GM12878 (cell line): ENCODE data around the gene CDC37L1.

Experiments
- BACH1 ChIP-seq: fragments of 450-650 bp; IDR thresholded peaks from 2 replicates; pipeline ENCODE4 v1.6.1; 2017; ENCODE audit warnings: mild to moderate bottlenecking, borderline replicate concordance
- CTCF ChIP-seq, 3 experiments: IDR thresholded peaks in 2 of 3; conservative IDR thresholded peaks in 1 of 3; 2 replicates each; pipeline ENCODE4 v1.5.1; 2011; ENCODE audit warnings: low read depth in 3 of 3, low read length in 3 of 3, mild to moderate bottlenecking in 3 of 3, control low read depth in 2 of 3, moderate library complexity in 2 of 3, inconsistent platforms in 1 of 3, mixed read lengths in 1 of 3; ENCODE audit not compliant: control insufficient read depth in 2 of 3, insufficient read depth in 1 of 3; ENCODE audit errors: extremely low read depth in 1 of 3
- EED ChIP-seq: sonication (generic); IDR thresholded peaks from 2 replicates; pipeline ENCODE4 v1.6.1; 2016; ENCODE audit warnings: antibody characterized with exemption, low read depth
- JUNB ChIP-seq: IDR thresholded peaks from 2 replicates; pipeline ENCODE4 v1.6.1; 2016; ENCODE audit warnings: antibody characterized with exemption, mild to moderate bottlenecking
- NFXL1 ChIP-seq: fragments of 450-650 bp; IDR thresholded peaks from 2 replicates; pipeline ENCODE4 v1.6.1; 2017; ENCODE audit warnings: antibody characterized with exemption, mild to moderate bottlenecking, borderline replicate concordance
- PKNOX1 ChIP-seq: fragments of 450-650 bp; IDR thresholded peaks from 2 replicates; pipeline ENCODE4 v1.6.1; 2016; ENCODE audit warnings: mild to moderate bottlenecking
- POLR2A ChIP-seq: IDR thresholded peaks from 2 replicates; pipeline ENCODE4 v1.6.1; 2011; ENCODE audit warnings: low read depth, mild to moderate bottlenecking, low read length
- POU2F2 ChIP-seq: IDR thresholded peaks from 3 replicates; pipeline ENCODE4 v1.6.1; 2011; ENCODE audit warnings: low read depth, mild to moderate bottlenecking, low read length, borderline replicate concordance
- RFX5 ChIP-seq: IDR thresholded peaks from 2 replicates; pipeline ENCODE4 v1.6.1; 2011; ENCODE audit warnings: low read depth, low read length, improper control_type of control experiment
- SUZ12 ChIP-seq: fragments of 200-600 bp; sonication (generic); IDR thresholded peaks from one replicate; pipeline ENCODE4 v1.6.1; 2018; ENCODE audit warnings: antibody characterized with exemption, mild to moderate bottlenecking; ENCODE audit not compliant: unreplicated experiment
- ZNF24 ChIP-seq: fragments of 450-650 bp; IDR thresholded peaks from 2 replicates; pipeline ENCODE4 v1.6.1; 2017; ENCODE audit warnings: antibody characterized with exemption, mild to moderate bottlenecking
- ZNF274 ChIP-seq: IDR thresholded peaks from one replicate; pipeline ENCODE4 v1.8.0; 2011; ENCODE audit not compliant: insufficient read length, insufficient read depth
- TF ChIP-seq, protein P1 (sequence below): fragments of 450-650 bp; IDR thresholded peaks from 2 replicates; pipeline ENCODE4 v1.6.1; 2016; ENCODE audit warnings: mild to moderate bottlenecking, moderate library complexity, borderline replicate concordance

DNA sequence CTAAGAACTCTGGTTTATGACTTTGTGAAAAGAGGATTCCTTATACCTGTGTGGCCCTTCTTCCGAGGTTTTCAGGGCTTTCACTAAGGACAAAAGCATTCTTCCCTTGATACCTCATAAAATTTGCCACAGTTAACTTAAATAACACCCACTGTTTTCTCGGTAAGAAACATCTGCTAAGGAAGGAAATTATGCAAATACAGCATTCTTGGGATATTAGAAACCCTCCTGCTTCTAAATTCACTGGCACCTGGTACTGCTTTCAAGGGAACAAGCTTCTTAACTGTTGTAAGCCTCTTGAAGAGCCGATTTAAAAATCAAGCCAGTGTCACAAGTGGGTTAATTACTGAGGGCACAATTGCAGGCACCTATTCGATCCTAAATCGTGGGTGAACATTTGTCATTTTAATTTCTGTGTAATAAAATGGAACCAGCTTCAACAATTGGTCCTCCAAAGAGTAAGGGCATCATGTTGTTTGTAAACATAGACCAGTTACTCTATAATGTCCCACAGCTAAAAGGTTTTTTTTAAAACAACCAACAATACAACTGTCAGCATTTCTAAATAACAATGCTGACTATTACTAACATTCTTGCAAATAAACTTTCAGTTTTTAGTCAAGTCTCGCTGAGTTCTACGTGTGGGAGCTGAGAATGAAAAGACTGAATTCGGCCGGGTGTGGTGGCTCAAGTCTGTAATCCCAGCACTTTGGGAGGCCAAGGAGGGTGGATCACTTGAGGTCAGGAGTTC lies 35.1 kb downstream of the CDC37L1 start:
- TF ChIP-seq CTCF (IDR thresholded peaks at IDR 0.05 in 2 of 3, conservative IDR thresholded peaks at IDR 0.05 in 1 of 3; ENCODE audit: control insufficient read depth in 2 of 3, extremely low read depth in 1 of 3, insufficient read depth in 1 of 3, low read depth in 3 of 3, low read length in 3 of 3): no peak
- TF ChIP-seq BACH1: no peak
- TF ChIP-seq ZNF24: no peak
- TF ChIP-seq ZNF274: no peak
- TF ChIP-seq SUZ12: no peak
- TF ChIP-seq PKNOX1: no peak
- TF ChIP-seq, protein P1, sequence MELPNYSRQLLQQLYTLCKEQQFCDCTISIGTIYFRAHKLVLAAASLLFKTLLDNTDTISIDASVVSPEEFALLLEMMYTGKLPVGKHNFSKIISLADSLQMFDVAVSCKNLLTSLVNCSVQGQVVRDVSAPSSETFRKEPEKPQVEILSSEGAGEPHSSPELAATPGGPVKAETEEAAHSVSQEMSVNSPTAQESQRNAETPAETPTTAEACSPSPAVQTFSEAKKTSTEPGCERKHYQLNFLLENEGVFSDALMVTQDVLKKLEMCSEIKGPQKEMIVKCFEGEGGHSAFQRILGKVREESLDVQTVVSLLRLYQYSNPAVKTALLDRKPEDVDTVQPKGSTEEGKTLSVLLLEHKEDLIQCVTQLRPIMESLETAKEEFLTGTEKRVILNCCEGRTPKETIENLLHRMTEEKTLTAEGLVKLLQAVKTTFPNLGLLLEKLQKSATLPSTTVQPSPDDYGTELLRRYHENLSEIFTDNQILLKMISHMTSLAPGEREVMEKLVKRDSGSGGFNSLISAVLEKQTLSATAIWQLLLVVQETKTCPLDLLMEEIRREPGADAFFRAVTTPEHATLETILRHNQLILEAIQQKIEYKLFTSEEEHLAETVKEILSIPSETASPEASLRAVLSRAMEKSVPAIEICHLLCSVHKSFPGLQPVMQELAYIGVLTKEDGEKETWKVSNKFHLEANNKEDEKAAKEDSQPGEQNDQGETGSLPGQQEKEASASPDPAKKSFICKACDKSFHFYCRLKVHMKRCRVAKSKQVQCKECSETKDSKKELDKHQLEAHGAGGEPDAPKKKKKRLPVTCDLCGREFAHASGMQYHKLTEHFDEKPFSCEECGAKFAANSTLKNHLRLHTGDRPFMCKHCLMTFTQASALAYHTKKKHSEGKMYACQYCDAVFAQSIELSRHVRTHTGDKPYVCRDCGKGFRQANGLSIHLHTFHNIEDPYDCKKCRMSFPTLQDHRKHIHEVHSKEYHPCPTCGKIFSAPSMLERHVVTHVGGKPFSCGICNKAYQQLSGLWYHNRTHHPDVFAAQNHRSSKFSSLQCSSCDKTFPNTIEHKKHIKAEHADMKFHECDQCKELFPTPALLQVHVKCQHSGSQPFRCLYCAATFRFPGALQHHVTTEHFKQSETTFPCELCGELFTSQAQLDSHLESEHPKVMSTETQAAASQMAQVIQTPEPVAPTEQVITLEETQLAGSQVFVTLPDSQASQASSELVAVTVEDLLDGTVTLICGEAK: no peak
- no peak for TF ChIP-seq EED
- TF ChIP-seq POLR2A: no peak
- TF ChIP-seq JUNB: no peak
- TF ChIP-seq POU2F2: no peak
- TF ChIP-seq NFXL1: no peak
- TF ChIP-seq RFX5: no peak
